Epithelial cell of esophagus (primary cell): ENCODE results near the gene SMIM22.
A peak's percentile ranks its signal among the peaks of the same experiment; 100 is the strongest.
"Not testable (repeated sequence)": the region's sequence is repeated elsewhere in the genome, so short reads cannot be mapped to it uniquely, and the experiment has no call there.

Experiments used
- DNase-seq: peaks from one replicate; pipeline ENCODE4 v3.0.0; 2010; ENCODE audit warnings: low read depth
- H3K4me3 ChIP-seq: 2 replicates; pipeline ENCODE4 v1.5.1; 2011; ENCODE audit warnings: mild to moderate bottlenecking, low read length, control low read depth
- CTCF ChIP-seq: IDR thresholded peaks from 2 replicates; pipeline ENCODE4 v1.5.1; 2011; ENCODE audit warnings: low read depth, mild to moderate bottlenecking, low read length, control low read depth, inconsistent platforms; ENCODE audit not compliant: insufficient read depth; ENCODE audit errors: missing control alignments

The SMIM22 gene

DNA sequence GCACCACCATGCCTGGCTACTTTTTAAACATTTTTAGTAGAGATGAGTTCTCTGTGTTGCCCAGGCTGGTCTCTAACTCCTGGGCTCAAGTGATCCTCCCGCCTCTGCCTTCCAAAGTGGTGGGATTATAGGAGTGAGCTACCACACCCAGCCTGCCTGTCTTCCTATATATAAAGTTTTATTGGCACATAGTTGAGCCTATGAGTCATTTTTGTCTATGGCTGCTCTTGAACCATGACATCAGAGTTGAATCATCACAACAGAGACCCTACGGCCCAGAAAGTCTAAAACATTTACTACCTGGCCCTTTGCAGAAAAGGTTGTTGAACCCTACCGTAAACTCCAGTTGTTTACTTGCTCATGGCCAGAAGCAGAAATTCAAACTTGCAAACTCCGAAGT is 14.9 kb upstream of the SMIM22 start:
- TF ChIP-seq CTCF, result no peak
- H3K4me3 ChIP-seq, result no peak overlapping the region
- peak; percentile 31 for DNase-seq

DNA sequence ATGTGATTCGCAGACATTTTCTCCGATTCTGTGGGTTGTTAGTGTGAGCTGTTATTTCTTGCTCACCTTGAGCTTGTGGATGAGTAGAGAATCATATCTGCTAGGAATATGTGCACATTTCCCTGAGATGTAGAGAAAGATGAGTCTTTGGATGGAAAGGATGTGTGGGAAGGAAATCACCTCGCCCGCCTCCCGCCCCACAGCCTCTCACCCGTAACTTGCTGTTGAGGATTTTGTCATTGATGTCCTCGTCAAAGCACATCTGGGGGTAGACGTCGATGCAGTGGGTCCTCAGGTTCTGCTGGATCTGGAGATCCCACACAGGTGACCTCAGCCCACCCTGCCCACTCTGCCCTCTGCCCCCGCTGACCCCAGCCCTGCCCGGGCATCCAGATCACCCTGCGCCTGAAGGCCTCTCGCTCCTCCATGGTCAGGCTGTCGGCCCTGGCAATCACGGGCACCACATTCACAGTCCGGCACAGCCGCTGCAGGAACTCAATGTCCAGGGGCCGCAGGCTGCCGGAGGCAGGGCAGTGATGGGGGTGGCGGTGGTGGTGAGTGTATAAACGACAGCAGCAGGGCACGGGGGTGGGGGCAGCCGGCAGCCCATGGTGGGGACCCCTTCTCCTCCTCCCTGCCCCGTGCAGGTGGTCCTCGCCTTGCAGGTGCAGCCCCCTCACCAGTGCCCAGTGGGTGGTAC is 11.8 kb upstream of the SMIM22 start:
- TF ChIP-seq CTCF, result no peak
- DNase-seq, result no peak
- H3K4me3 ChIP-seq, result no peak overlapping the region

GRCh38 chr16:4783951-4784336 is 11.2 kb upstream of the SMIM22 start:
- DNase-seq, result no peak

DNA sequence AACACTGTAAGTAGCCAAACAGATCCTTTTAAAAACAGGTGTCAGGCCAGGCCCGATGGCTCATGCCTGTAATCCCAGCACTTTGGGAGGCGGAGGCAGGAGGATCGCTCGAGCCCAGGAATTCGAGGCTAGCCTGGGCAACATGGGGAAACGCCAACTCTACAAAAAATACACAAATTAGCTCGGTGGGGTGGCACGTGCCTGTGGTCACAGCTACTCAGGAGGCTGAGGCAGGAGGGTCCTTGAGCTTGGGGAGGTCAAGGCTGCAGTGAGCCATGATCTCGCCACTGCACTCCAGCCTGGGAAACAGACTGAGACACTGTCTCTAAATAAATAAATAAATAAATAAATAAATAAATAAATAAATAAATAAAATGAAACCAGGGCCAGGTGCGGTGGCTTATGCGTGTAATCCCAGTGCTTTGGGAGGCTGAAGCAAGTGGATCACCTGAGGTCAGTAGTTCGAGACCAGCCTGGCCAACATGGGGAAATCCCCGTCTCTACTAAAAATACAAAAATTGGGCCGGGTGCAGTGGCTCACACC is 10.7 kb upstream of the SMIM22 start:
- not testable (repeated sequence) for H3K4me3 ChIP-seq, DNase-seq

More at GRCh38 chr16:4783951-4784336, 11.2 kb upstream of the SMIM22 start:
- TF ChIP-seq CTCF, result no peak
- no peak overlapping the region for H3K4me3 ChIP-seq

DNA sequence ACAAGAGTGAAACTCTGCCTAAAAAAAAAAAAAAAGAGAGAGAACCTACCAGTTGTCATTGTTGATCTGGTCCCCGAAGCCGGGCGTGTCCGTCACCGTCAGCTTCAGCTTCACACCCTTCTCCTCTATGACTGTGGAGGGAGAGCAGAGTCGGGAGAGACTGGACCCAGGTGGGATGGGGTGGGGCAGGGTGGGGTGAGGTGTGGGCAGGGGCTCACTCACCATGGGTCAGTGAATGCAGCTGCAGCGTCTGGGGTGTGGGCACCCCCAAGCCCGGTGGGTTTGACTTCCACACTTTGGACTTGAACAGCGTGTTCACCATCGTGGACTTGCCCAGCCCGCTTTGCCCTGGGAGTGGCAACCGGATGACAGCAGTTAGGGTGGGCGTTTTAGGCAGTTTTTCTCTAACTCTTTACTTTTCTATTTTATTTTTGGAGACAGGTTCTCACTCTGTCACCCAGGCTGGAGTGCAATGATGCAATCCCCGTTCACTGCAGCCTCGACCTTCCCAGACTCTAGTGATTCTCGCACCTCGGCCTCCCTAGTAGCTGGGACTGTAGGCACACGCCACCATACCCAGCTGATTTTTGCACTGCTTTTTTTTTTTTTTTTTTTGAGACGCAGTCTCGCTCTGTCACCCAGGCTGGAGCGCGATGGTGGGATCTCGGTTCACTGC is 9.3 kb upstream of the SMIM22 start:
- no peak for DNase-seq
- no peak for TF ChIP-seq CTCF
- H3K4me3 ChIP-seq, result no peak overlapping the region

GRCh38 chr16:4787068-4787467 is 8.1 kb upstream of the SMIM22 start:
- TF ChIP-seq CTCF, result no peak
- no peak overlapping the region for H3K4me3 ChIP-seq
- DNase-seq, result no peak

DNA sequence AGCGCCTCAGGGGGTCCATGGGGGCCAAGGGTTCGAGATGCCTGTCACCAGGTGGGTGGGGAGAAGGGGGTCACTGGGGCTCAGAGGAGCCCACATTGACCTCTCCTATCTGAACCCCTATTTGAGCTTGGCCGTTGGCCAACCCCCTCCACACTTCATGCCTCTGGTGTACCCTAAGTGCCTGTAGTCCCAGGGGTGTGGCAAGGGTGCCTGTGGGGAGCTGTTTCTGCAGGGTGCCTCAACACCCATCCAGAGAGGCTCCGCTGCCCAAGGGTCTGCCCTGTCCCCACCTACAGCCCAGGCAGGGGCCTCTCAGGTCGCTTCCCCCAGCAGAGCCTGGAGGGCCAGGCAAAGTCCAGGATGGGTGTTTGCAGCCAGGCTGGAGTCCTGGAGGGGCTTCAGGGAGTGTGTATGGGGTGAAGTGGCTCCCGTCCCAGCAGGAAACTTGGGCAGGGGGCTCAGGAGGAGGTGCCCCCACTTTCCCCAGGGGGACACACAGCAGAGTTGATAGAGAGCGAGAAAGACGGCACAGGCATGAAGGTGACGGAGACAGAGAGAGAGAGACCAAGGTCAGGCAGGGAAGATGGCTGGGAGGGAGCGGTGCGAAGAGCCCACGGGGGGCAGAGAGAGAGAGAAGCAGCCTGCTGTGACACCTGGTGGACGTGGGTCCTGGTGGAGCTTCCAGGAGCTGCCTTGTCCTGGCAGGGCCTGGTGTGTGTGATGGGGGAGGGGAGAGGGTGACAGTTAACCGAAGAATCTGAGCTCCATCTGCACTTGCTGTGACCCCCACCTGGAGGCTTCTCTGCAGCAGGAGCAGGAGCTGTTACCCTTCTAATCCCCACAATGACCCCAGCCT is 7.3 kb upstream of the SMIM22 start, which contains the start of gene SEPTIN12:
TSS of gene SEPTIN12 (minus strand) at position 719 of the 856 bp plus-strand sequence. CDS start at position 19, 700 bp downstream.
- H3K4me3 ChIP-seq, result no peak within 1 kb of the TSS
- DNase-seq, result no peak
- no peak for TF ChIP-seq CTCF
